Metanephros (tissue), 1 donor: ENCODE data around the gene PCDHA8. TPM values are rescaled to one million over a fixed set of nuclear protein-coding genes. Genes with fewer than 3 reads are reported as not detected.

Experiments used
- total RNA-seq: library from RNA; depleted of rRNA; stranded (reverse); fragments of >200 nt; gene quantifications from one replicate; pipeline ENCODE4 v1.2.3, GENCODE V29; 2014

PCDHA8 gene
- total RNA-seq, result 0.41 TPM

DNA sequence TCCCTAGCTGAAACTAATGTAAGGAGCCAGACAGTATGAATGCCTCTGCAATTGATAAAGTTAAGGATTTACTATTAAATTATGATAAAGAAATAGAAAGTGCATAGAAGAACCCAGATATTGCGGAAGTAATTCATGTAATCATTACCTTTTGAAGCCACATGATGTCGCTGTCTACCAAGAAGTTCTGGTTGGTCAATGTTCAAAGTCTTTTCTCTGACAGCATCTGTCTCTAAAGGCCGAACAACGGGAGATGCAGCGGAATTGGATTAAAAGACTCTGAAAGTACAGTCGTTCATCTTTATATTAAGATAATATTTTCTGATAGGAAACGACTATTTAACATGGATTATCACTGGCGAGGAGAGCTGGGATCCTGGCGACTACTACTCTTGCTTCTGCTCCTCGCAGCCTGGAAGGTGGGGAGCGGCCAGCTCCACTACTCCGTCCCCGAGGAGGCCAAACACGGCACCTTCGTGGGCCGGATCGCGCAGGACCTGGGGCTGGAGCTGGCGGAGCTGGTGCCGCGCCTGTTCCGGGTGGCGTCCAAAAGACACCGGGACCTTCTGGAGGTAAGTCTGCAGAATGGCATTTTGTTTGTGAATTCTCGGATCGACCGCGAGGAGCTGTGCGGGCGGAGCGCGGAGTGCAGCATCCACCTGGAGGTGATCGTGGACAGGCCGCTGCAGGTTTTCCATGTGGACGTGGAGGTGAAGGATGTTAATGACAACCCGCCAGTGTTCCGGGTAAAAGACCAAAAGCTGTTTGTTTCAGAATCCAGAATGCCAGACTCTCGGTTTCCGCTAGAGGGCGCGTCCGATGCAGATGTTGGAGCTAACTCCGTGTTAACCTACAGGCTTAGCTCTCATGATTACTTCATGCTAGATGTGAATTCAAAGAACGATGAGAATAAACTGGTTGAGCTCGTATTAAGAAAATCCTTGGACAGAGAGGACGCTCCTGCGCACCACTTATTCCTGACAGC is at the start of gene PCDHA8:
TSS of gene PCDHA8 (plus strand) at position 210 of the 985 bp plus-strand sequence. CDS start at position 345, 135 bp downstream.

GRCh38 chr5:140794595-140795258 is 46.3 kb upstream of the PCDHA8 start, which contains the start of gene PCDHA2:
TSS of gene PCDHA2 (plus strand) at chr5:140794852.

DNA sequence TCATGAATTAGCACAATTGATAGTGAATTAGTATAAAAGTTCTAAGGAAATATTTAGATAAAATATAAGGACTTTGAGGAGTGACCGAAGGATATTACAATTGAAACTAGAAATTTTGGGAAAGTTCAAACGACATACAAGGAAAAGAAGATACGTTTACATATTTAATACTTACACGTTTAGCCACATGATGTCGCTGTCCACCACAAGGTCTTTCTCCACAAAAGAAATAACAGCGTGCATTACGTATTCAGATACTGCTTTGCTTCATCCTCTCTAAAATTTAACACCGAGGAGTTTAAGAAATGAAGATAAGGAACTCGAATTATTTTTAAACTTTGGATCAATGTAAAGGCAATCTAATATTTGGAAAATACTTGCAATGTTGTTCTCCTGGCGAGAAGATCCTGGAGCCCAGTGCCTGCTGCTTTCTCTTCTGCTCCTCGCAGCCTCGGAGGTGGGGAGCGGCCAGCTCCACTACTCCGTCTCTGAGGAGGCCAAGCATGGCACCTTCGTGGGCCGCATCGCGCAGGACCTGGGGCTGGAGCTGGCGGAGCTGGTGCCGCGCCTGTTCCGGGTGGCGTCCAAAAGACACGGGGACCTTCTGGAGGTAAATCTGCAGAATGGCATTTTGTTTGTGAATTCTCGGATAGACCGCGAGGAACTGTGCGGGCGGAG is 40.0 kb upstream of the PCDHA8 start, which contains the start of gene PCDHA3:
TSS of gene PCDHA3 (plus strand) at position 242 of the 678 bp plus-strand sequence.

DNA sequence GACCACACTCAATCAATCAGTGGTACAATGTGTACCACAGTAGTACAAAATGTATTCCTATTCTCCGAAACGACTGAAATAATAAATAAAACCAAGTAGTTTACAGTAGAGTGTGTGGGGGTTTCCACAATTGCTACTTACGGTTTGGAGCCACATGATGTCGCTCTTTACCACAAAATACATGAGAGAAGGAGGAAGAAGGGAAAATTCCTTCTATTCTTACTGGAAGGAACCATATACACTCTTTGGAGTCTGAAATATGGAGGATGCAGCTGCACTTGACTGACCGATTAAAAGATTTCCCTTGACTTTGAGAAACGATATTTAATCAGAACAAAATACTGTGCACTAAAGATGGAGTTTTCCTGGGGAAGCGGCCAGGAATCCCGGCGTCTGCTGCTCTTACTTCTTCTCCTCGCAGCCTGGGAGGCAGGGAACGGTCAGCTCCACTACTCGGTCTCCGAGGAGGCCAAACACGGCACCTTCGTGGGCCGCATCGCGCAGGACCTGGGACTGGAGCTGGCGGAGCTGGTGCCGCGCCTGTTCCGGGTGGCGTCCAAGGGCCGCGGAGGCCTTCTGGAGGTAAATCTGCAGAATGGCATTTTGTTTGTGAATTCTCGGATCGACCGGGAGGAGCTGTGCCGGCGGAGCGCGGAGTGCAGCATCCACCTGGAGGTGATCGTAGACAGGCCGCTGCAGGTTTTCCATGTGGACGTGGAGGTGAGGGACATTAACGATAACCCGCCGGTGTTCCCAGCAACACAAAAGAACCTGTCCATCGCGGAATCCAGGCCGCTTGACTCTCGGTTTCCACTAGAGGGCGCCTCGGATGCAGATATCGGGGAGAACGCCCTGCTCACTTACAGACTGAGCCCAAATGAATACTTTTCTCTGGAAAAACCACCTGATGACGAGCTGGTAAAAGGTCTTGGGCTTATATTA is 33.9 kb upstream of the PCDHA8 start, which contains the start of gene PCDHA4:
TSS of gene PCDHA4 (plus strand) at position 235 of the 942 bp plus-strand sequence.

GRCh38 chr5:140821375-140822280 is 19.4 kb upstream of the PCDHA8 start, which contains the start of gene PCDHA5:
TSS of gene PCDHA5 (plus strand) at chr5:140821613.

DNA sequence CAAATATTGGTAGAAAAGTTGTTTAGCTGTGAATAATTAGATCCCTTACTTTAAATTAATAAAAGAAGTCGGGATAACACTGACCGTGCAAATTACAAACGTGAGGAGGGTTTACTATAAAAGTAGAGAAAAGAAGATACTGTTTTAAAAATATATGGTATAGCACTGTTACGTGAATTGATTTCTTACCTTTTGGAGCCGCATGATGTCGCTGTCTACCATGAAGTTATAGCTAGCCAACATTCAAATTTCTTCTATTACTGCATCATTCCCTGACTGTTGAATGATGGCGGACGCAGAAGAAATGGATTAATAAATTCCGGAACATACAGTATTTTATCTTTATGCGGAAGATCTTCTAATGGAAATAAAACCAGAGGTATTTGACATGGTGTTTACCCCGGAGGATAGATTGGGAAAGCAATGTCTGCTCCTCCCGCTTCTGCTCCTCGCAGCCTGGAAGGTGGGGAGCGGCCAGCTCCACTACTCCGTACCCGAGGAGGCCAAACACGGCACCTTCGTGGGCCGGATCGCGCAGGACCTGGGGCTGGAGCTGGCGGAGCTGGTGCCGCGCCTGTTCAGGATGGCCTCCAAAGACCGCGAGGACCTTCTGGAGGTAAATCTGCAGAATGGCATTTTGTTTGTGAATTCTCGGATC is 13.2 kb upstream of the PCDHA8 start, which contains the start of gene PCDHA6:
TSS of gene PCDHA6 (plus strand) at position 257 of the 658 bp plus-strand sequence. CDS start at position 389, 132 bp downstream.

GRCh38 chr5:140833993-140834392 is 7.0 kb upstream of the PCDHA8 start, which contains the start of gene PCDHA7:
TSS of gene PCDHA7 (plus strand) at chr5:140834269. CDS start at chr5:140834384, 115 bp downstream.

DNA sequence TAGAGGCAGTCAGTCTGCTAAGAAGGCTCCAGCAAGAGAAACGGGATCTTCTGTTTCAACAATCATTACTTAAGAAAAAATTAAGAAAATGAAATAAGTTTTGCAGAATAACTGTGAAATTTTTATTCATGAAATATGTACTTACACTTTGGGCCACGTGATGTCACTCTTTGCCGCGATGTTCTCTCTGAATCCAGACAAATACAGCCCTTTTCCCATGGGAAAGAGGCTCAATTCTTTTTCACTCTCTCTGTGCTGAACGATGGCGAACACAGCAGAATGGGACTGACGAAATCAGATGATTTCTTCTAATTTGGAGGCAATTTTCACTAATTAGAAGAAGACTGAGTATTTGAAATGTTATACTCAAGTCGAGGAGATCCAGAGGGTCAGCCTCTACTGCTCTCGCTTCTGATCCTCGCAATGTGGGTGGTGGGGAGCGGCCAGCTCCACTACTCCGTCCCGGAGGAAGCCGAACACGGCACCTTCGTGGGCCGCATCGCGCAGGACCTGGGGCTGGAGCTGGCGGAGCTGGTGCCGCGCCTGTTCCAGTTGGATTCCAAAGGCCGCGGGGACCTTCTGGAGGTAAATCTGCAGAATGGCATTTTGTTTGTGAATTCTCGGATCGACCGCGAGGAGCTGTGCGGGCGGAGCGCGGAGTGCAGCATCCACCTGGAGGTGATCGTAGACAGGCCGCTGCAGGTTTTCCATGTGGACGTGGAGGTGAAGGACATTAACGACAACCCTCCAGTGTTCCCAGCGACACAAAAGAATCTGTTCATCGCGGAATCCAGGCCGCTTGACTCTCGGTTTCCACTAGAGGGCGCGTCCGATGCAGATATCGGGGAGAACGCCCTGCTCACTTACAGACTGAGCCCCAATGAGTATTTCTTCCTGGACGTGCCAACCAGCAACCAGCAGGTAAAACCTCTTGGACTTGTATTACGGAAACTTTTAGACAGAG is 7.4 kb downstream of the PCDHA8 start, which contains the start of gene PCDHA9:
TSS of gene PCDHA9 (plus strand) at position 244 of the 964 bp plus-strand sequence. CDS start at position 358, 114 bp downstream.

GRCh38 chr5:140855772-140856674 is 15.0 kb downstream of the PCDHA8 start, which contains the start of gene PCDHA10:
TSS of gene PCDHA10 (plus strand) at chr5:140855897. CDS start at chr5:140856049, 152 bp downstream.

DNA sequence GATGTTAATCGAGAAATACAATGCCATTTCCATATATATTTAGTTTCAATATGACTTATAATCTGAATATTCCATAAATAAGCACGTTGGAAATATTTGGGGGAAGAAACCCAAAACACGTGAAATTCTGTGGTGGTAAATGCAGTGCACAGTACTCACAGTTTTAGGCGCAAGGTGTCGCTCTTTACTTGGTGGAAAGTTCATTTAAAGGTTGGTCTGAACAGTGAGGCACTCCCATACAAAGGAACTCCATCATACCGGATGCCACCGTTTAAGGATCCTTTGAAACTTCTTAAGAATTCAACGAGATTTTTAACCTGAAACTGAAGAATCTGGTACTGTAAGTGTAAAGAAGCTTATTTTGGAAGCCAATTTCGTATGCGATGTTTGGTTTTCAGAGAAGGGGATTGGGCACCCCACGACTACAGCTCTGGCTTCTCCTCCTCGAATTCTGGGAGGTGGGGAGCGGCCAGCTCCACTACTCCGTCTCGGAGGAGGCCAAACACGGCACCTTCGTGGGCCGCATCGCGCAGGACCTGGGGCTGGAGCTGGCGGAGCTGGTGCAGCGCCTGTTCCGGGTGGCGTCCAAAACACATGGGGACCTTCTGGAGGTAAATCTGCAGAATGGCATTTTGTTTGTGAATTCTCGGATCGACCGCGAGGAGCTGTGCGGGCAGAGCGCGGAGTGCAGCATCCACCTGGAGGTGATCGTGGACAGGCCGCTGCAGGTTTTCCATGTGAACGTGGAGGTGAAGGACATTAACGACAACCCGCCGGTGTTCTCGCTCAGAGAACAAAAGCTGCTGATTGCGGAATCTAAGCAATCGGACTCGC is 28.0 kb downstream of the PCDHA8 start, which contains the start of gene PCDHA11:
TSS of gene PCDHA11 (plus strand) at position 237 of the 834 bp plus-strand sequence. CDS start at position 384, 147 bp downstream.

GRCh38 chr5:140875085-140876065 is 34.4 kb downstream of the PCDHA8 start, which contains the start of gene PCDHA12:
TSS of gene PCDHA12 (plus strand) at chr5:140875308. CDS start at chr5:140875473, 165 bp downstream.

DNA sequence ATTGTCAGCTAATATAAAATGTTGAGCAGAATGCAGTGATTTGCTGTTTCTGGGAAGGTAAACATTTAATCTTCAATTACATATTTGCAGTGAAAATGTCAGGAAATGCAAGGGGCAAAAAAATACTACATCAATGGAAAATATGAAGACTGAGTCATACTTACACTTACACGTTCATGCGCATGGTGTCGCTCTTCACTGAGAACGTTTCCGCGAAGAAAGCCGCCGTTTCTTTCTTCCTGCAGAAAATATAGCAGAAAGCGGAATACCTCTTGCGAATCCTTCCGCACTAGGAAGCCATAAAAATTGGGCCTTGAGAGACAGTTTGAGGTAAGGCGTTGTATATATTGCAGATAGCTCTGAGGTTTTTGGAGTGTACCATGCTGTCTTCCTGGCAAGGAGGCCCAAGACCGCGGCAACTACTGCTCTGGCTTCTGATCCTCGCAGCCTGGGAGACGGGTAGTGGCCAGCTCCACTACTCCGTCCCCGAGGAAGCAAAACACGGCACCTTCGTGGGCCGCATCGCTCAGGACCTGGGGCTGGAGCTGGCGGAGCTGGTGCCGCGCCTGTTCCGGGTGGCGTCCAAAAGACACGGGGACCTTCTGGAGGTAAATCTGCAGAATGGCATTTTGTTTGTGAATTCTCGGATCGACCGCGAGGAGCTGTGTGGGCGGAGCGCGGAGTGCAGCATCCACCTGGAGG is 41.1 kb downstream of the PCDHA8 start, which contains the start of gene PCDHA13:
TSS of gene PCDHA13 (plus strand) at position 236 of the 702 bp plus-strand sequence. CDS start at position 381, 145 bp downstream.

